SK-N-SH treated with all-trans-retinoic acid at 6 μM for 48 hours (cell line): ENCODE measurements around the gene NFIL3.

Source experiments
- ARNTL ChIP-seq: fragments of 450-650 bp; formaldehyde crosslinking; IDR thresholded peaks from 2 replicates; pipeline ENCODE4 v1.5.0; 2020; ENCODE audit warnings: low read depth, mild to moderate bottlenecking, moderate library complexity, borderline replicate concordance
- BACH2 ChIP-seq: fragments of 250-450 bp; sonication (Bioruptor Pico); IDR thresholded peaks from 2 replicates; pipeline ENCODE4 v1.9.0; 2021; ENCODE audit warnings: mild to moderate bottlenecking, borderline replicate concordance
- CSDC2 ChIP-seq: fragments of 250-450 bp; sonication (Bioruptor Pico); IDR thresholded peaks from 2 replicates; pipeline ENCODE4 v1.5.0; 2020; ENCODE audit warnings: mild to moderate bottlenecking, moderate library complexity
- ESRRG ChIP-seq: fragments of 250-450 bp; sonication (Bioruptor Pico); IDR thresholded peaks from 2 replicates; pipeline ENCODE4 v1.6.1; 2021; ENCODE audit warnings: mild to moderate bottlenecking
- PATZ1 ChIP-seq: fragments of 250-450 bp; sonication (Bioruptor Pico); IDR thresholded peaks from 2 replicates; pipeline ENCODE4 v1.8.0; 2020; ENCODE audit warnings: mild to moderate bottlenecking, moderate library complexity, borderline replicate concordance
- PPARA ChIP-seq: fragments of 250-450 bp; sonication (Bioruptor Pico); IDR thresholded peaks from 2 replicates; pipeline ENCODE4 v1.5.0; 2020; ENCODE audit warnings: mild to moderate bottlenecking, borderline replicate concordance
- RARB ChIP-seq: fragments of 250-450 bp; sonication (Bioruptor Pico); IDR thresholded peaks from 2 replicates; pipeline ENCODE4 v1.8.0; 2021; ENCODE audit warnings: mild to moderate bottlenecking, moderate library complexity
- ZC3H10 ChIP-seq: fragments of 250-450 bp; sonication (Bioruptor Pico); IDR thresholded peaks from 2 replicates; pipeline ENCODE4 v1.5.1; 2021; ENCODE audit warnings: mild to moderate bottlenecking, moderate library complexity
- ZFP3 ChIP-seq: fragments of 250-450 bp; sonication (Bioruptor Pico); IDR thresholded peaks from 2 replicates; pipeline ENCODE4 v1.5.0; 2020; ENCODE audit warnings: mild to moderate bottlenecking, moderate library complexity
- ZFP30 ChIP-seq: fragments of 450-650 bp; formaldehyde crosslinking; IDR thresholded peaks from 2 replicates; pipeline ENCODE4 v1.5.0; 2022; ENCODE audit warnings: mild to moderate bottlenecking, moderate library complexity

DNA sequence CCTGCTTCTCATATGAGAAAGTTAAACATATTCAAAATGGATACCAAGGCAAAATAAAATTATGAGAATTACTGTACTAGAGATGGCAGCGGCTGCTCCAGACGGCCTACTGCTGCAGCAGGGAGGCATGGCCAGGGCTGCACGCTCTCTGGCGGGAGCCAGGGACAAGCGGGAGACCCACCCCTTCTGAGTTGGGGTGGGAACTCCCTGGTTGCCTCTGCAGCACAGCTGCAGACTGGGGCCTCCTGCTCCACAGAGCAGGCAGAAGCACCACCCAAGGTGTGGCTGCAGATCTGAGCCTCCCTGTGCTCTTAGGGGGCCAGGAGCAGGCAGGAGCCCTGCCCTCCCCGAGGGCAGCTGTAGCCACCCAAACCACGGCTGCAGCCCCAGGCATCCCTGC is 59.6 kb downstream of the NFIL3 start:
- no peak for TF ChIP-seq ZC3H10 (CRISPR knock-in tag)
- no peak for TF ChIP-seq PATZ1 (CRISPR knock-in tag)
- no peak for TF ChIP-seq RARB (CRISPR knock-in tag)
- no peak for TF ChIP-seq ZFP30 (CRISPR knock-in tag)
- no peak for TF ChIP-seq ZFP3 (CRISPR knock-in tag)
- no peak for TF ChIP-seq ESRRG
- no peak for TF ChIP-seq PPARA (CRISPR knock-in tag)
- TF ChIP-seq CSDC2 (CRISPR knock-in tag): no peak
- no peak for TF ChIP-seq ARNTL (CRISPR knock-in tag)
- TF ChIP-seq BACH2 (CRISPR knock-in tag): no peak
